AG04449 (cell line): ENCODE measurements around the gene AMBRA1.

ENCODE experiments used
- CTCF ChIA-PET: fragments of 350-600 bp; formaldehyde crosslinking; extraction: SDS; loops from one replicate; lab custom pipeline; 2021; ENCODE audit warnings: antibody characterized with exemption; lab: Yijun Ruan, JAX
- POLR2A ChIA-PET: fragments of 400-600, 350-600 bp; formaldehyde crosslinking; extraction: SDS; loops from one replicate; lab custom pipeline; 2020; ENCODE audit warnings: antibody characterized with exemption, inconsistent platforms; lab: Yijun Ruan, JAX
- DNase-seq: peaks from one replicate; pipeline ENCODE4 v3.0.0-alpha.2; 2010; ENCODE audit warnings: low read depth, low spot score
- H3K4me3 ChIP-seq: 2 replicates; pipeline ENCODE4 v1.5.1; 2011; ENCODE audit warnings: low read depth, mild to moderate bottlenecking, control low read depth, low read length
- CTCF ChIP-seq: IDR thresholded peaks from one replicate; pipeline ENCODE4 v1.5.1; 2011; ENCODE audit warnings: mild to moderate bottlenecking, moderate library complexity, low read length, control low read depth, inconsistent platforms; ENCODE audit not compliant: insufficient read depth; ENCODE audit errors: missing control alignments

Gene AMBRA1

GRCh38 chr11:46537537-46538295 is 56.1 kb downstream of the AMBRA1 start:
- DNase-seq, result no peak
- ChIA-PET CTCF (interaction anchor here (0.7 to 15.3 kb wide), 28 partner anchors 10 to 186 kb away, joined by 3 to 124 read pairs (median 4); partner anchors contain the start of gene CHRM4), POLR2A (no interaction called here)
- H3K4me3 ChIP-seq, result no peak overlapping the region
- TF ChIP-seq CTCF, result peak; percentile 91

GRCh38 chr11:46537121-46537520 is 56.7 kb downstream of the AMBRA1 start:
- ChIA-PET CTCF (interaction anchor here (1.0 to 15.3 kb wide), 18 partner anchors 9 to 185 kb away, joined by 3 to 124 read pairs (median 6); partner anchors contain the start of gene CHRM4), POLR2A (no interaction called here)
- H3K4me3 ChIP-seq, result no peak overlapping the region
- peak; percentile 13 for TF ChIP-seq CTCF
- DNase-seq, result no peak

GRCh38 chr11:46535688-46536087 is 58.1 kb downstream of the AMBRA1 start:
- no peak for DNase-seq
- no peak for TF ChIP-seq CTCF
- CTCF ChIA-PET, result interaction anchor here (0.8 to 3.0 kb wide), 13 partner anchors 10 to 167 kb away, joined by 3 to 62 read pairs (median 4); partner anchors contain the start of gene MDK
- no peak overlapping the region for H3K4me3 ChIP-seq
- POLR2A ChIA-PET, result no interaction called here

- POLR2A ChIA-PET, result no interaction called here
- CTCF ChIA-PET, result interaction anchor here (0.7 to 3.0 kb wide), 4 partner anchors 10 to 166 kb away, joined by 3 to 62 read pairs (median 8); no protein-coding TSS in a partner anchor
- TF ChIP-seq CTCF, result no peak
- no peak overlapping the region for H3K4me3 ChIP-seq
- DNase-seq, result no peak
Measured at GRCh38 chr11:46534711-46535110, 59.1 kb downstream of the AMBRA1 start.

- no peak for TF ChIP-seq CTCF
- H3K4me3 ChIP-seq, result no peak overlapping the region
- POLR2A ChIA-PET, result no interaction called here
- no peak for DNase-seq
- CTCF ChIA-PET, result interaction anchor here (0.7 to 2.7 kb wide), 7 partner anchors 11 to 173 kb away, joined by 3 to 11 read pairs (median 6); no protein-coding TSS in a partner anchor
Measured at GRCh38 chr11:46533396-46534100, 60.3 kb downstream of the AMBRA1 start.
